HepG2 (cell line): ENCODE results near the gene ESPNL. TPM values are rescaled to one million over a fixed set of nuclear protein-coding genes. Genes with fewer than 3 reads are reported as not detected.

Source experiments
- CBFB ChIP-seq: sonication (generic); formaldehyde crosslinking; IDR thresholded peaks from 2 replicates; pipeline ENCODE4 v1.4.0; 2020; ENCODE audit warnings: missing genetic modification reagents
- CBX5 ChIP-seq: sonication (generic); formaldehyde crosslinking; IDR thresholded peaks from 2 replicates; pipeline ENCODE4 v1.4.0; 2020; ENCODE audit warnings: missing genetic modification reagents, borderline replicate concordance
- CREB1 ChIP-seq, 2 experiments: fragments of 450-650 bp in 1 of 2; IDR thresholded peaks; 2 replicates each; pipeline ENCODE4 v1.6.1; 2016 to 2017; ENCODE audit warnings: control low read depth in 1 of 2, mild to moderate bottlenecking in 1 of 2, missing compliant biosample characterization in 1 of 2, missing genetic modification characterization in 1 of 2
- DNMT3B ChIP-seq: conservative IDR thresholded peaks from 2 replicates; pipeline ENCODE4 v1.6.1; 2016; ENCODE audit warnings: missing biosample characterization, control low read depth
- GABPB1 ChIP-seq: IDR thresholded peaks from 2 replicates; pipeline ENCODE4 v1.6.1; 2016; ENCODE audit warnings: mild to moderate bottlenecking, missing genetic modification reagents, moderate library complexity, missing compliant biosample characterization
- HOXA3 ChIP-seq: sonication (generic); formaldehyde crosslinking; IDR thresholded peaks from 2 replicates; pipeline ENCODE4 v1.5.0; 2020; ENCODE audit warnings: missing genetic modification reagents
- IRF9 ChIP-seq: sonication (generic); formaldehyde crosslinking; IDR thresholded peaks from 2 replicates; pipeline ENCODE4 v1.8.0; 2022; ENCODE audit warnings: missing genetic modification reagents, mild to moderate bottlenecking, borderline replicate concordance
- ISX ChIP-seq: sonication (generic); formaldehyde crosslinking; conservative IDR thresholded peaks from 2 replicates; pipeline ENCODE4 v1.5.0; 2020; ENCODE audit warnings: missing genetic modification reagents
- KAT2B ChIP-seq: fragments of 150-350 bp; IDR thresholded peaks from 2 replicates; pipeline ENCODE4 v1.6.1; 2014; ENCODE audit warnings: low read depth, low read length, borderline replicate concordance
- LCORL ChIP-seq, 2 experiments: fragments of 450-650 bp in 1 of 2; sonication (generic) in 1 of 2; formaldehyde crosslinking in 1 of 2; IDR thresholded peaks; 2 replicates each; pipeline versions ENCODE4 v1.5.0 to v1.6.1; 2017 to 2020; ENCODE audit warnings: antibody characterized with exemption in 1 of 2, missing genetic modification reagents in 1 of 2
- MAF1 ChIP-seq: sonication (generic); formaldehyde crosslinking; IDR thresholded peaks from 2 replicates; pipeline ENCODE4 v1.5.0; 2020; ENCODE audit warnings: missing genetic modification reagents, borderline replicate concordance
- NCOA1 ChIP-seq: sonication (generic); formaldehyde crosslinking; IDR thresholded peaks from 2 replicates; pipeline ENCODE4 v1.9.0; 2021; ENCODE audit warnings: missing genetic modification reagents
- ONECUT2 ChIP-seq: sonication (generic); formaldehyde crosslinking; IDR thresholded peaks from 2 replicates; pipeline ENCODE4 v1.4.0; 2020; ENCODE audit warnings: missing genetic modification reagents
- PLSCR1 ChIP-seq: sonication (generic); formaldehyde crosslinking; IDR thresholded peaks from 2 replicates; pipeline ENCODE4 v1.5.0; 2020; ENCODE audit warnings: missing genetic modification reagents, mild to moderate bottlenecking, borderline replicate concordance
- SMAD9 ChIP-seq: sonication (generic); formaldehyde crosslinking; IDR thresholded peaks from 2 replicates; pipeline ENCODE4 v1.5.1; 2020; ENCODE audit warnings: mild to moderate bottlenecking, missing genetic modification reagents
- SNAPC5 ChIP-seq: sonication (generic); formaldehyde crosslinking; IDR thresholded peaks from 2 replicates; pipeline ENCODE4 v1.8.1; 2023; ENCODE audit warnings: mild to moderate bottlenecking, missing genetic modification reagents, borderline replicate concordance
- SSRP1 ChIP-seq: IDR thresholded peaks from 2 replicates; pipeline ENCODE4 v1.6.1; 2016; ENCODE audit warnings: control low read depth
- TBX2 ChIP-seq: sonication (generic); formaldehyde crosslinking; IDR thresholded peaks from 2 replicates; pipeline ENCODE4 v1.5.0; 2020; ENCODE audit warnings: missing genetic modification reagents, mild to moderate bottlenecking, borderline replicate concordance
- TGIF2 ChIP-seq: IDR thresholded peaks from 2 replicates; pipeline ENCODE4 v1.6.1; 2016; ENCODE audit warnings: control low read depth, missing compliant biosample characterization
- THAP7 ChIP-seq: sonication (generic); formaldehyde crosslinking; IDR thresholded peaks from 2 replicates; pipeline ENCODE4 v1.8.1; 2023; ENCODE audit warnings: mild to moderate bottlenecking, missing genetic modification reagents
- WIZ ChIP-seq: sonication (generic); formaldehyde crosslinking; IDR thresholded peaks from 2 replicates; pipeline ENCODE4 v1.5.1; 2020; ENCODE audit warnings: mild to moderate bottlenecking, missing genetic modification reagents
- ZMYM3 ChIP-seq: sonication (generic); formaldehyde crosslinking; IDR thresholded peaks from 2 replicates; pipeline ENCODE4 v1.5.1; 2020; ENCODE audit warnings: mild to moderate bottlenecking, missing genetic modification reagents
- ZNF251 ChIP-seq: sonication (generic); formaldehyde crosslinking; IDR thresholded peaks from 2 replicates; pipeline ENCODE4 v1.9.0; 2021; ENCODE audit warnings: mild to moderate bottlenecking, missing genetic modification reagents
- ZNF292 ChIP-seq: sonication (generic); formaldehyde crosslinking; IDR thresholded peaks from 2 replicates; pipeline ENCODE4 v1.8.1; 2022; ENCODE audit warnings: mild to moderate bottlenecking, low read depth, missing genetic modification reagents, borderline replicate concordance
- ZNF296 ChIP-seq: sonication (generic); formaldehyde crosslinking; conservative IDR thresholded peaks from 2 replicates; pipeline ENCODE4 v1.5.0; 2020; ENCODE audit warnings: mild to moderate bottlenecking, missing genetic modification reagents
- ZNF530 ChIP-seq: sonication (generic); formaldehyde crosslinking; IDR thresholded peaks from 2 replicates; pipeline ENCODE4 v1.5.0; 2020; ENCODE audit warnings: low read depth, mild to moderate bottlenecking, missing genetic modification reagents
- ZNF691 ChIP-seq: sonication (generic); formaldehyde crosslinking; IDR thresholded peaks from 2 replicates; pipeline ENCODE4 v1.4.0; 2020; ENCODE audit warnings: missing genetic modification reagents, low read depth, mild to moderate bottlenecking, borderline replicate concordance
- polyA plus RNA-seq, 8 experiments: library from polyadenylated mRNA; depleted of rRNA in 3 of 8; stranded (reverse) in 7 of 8; unstranded in 1 of 8; fragments of >200 nt; fragmentation: Illumina TruSeq in 4 of 8; extraction: Trizol in 4 of 8; gene quantifications; 2 replicates each; pipeline versions ENCODE4 v1.2.1 to v1.2.3, GENCODE V29; 2011 to 2016; ENCODE audit warnings: low read depth in 4 of 8, missing spikeins in 1 of 8, mixed read lengths in 1 of 8; ENCODE audit not compliant: insufficient read depth in 1 of 8
- total RNA-seq, 5 experiments: library from RNA; depleted of rRNA; stranded (reverse); fragments of >200 nt; fragmentation: Illumina TruSeq; extraction: Trizol; gene quantifications; 2 replicates each; pipeline ENCODE4 v1.2.3, GENCODE V29; 2016; ENCODE audit warnings: low read depth in 1 of 5

The ESPNL gene
- total and polyA plus RNA-seq, 2 of the 13 experiments (the other 11 are each of a cell fraction or from before 2014, with no cell fraction given): 0.45 to 0.80 TPM

- TF ChIP-seq ZNF251 (CRISPR knock-in tag) (peak; percentile 69; the same call in 1 of the 2 replicates), CREB1 (IDR thresholded peaks at IDR 0.05) (no peak), CREB1 (CRISPR knock-in tag; IDR thresholded peaks at IDR 0.05) (no peak), DNMT3B (CRISPR knock-in tag) (no peak), HOXA3 (CRISPR knock-in tag) (peak; percentile 77; the same call in 1 of the 2 replicates), GABPB1 (peak; percentile 45; the same call in 1 of the 2 replicates), IRF9 (CRISPR knock-in tag) (no peak), WIZ (CRISPR knock-in tag) (no peak), PLSCR1 (CRISPR knock-in tag) (no peak), KAT2B (no peak), ZNF296 (peak; percentile 63; the same call in 1 of the 2 replicates), ZMYM3 (CRISPR knock-in tag) (peak; percentile 66; the same call in 1 of the 2 replicates), NCOA1 (CRISPR knock-in tag) (peak; percentile 53; the same call in 1 of the 2 replicates), THAP7 (no peak), MAF1 (CRISPR knock-in tag) (no peak), ISX (no peak), ZNF530 (CRISPR knock-in tag) (no peak), CBX5 (CRISPR knock-in tag) (0 out of 2 replicates have a peak, but pooled peaks have one; percentile 8), TBX2 (CRISPR knock-in tag) (peak; percentile 17; the same call in 1 of the 2 replicates), ONECUT2 (CRISPR knock-in tag) (no peak), SNAPC5 (CRISPR knock-in tag) (no peak), ZNF691 (no peak), SSRP1 (CRISPR knock-in tag) (no peak), CBFB (CRISPR knock-in tag) (no peak; the same call in 1 of the 2 replicates), LCORL (IDR thresholded peaks at IDR 0.05) (no peak), LCORL (CRISPR knock-in tag; IDR thresholded peaks at IDR 0.05) (peak; percentile 73; the same call in 1 of the 2 replicates), ZNF292 (CRISPR knock-in tag) (no peak), TGIF2 (CRISPR knock-in tag) (peak; percentile 97), SMAD9 (CRISPR knock-in tag) (no peak)
These were observed 7.6 kb downstream of the ESPNL start (continued) for GRCh38 chr2:238107525-238108422.
